HepG2 (cell line): ENCODE measurements around the gene MTHFSD. TPM values are rescaled to one million over a fixed set of nuclear protein-coding genes. Genes with fewer than 3 reads are reported as not detected.

ENCODE experiments used
- ATAC-seq: fragments of 200-7000 bp; cut with Tn5 transposase; 3 replicates; pipeline ENCODE4 v1.9.1; 2020; ENCODE audit warnings: mild to moderate bottlenecking, moderate library complexity
- BruUV-seq: library from RNA; stranded (reverse); fragments of 400-500 nt; replicated peaks from 2 replicates; lab custom pipeline; 2021; lab: Mats Ljungman, UMichigan
- CTCF ChIA-PET: fragments of 300-600 bp; formaldehyde crosslinking; extraction: SDS; loops from one replicate; lab custom pipeline; 2021; ENCODE audit warnings: low total read pairs, inconsistent platforms, low intra/inter-chr PET ratio; lab: Yijun Ruan, JAX
- POLR2A ChIA-PET: fragments of 350-600 bp; sonication (Branson Sonifier 250); formaldehyde crosslinking; loops from one replicate; lab custom pipeline; 2020; ENCODE audit warnings: antibody characterized with exemption, inconsistent platforms; lab: Yijun Ruan, JAX
- DNase-seq: peaks from one replicate; pipeline ENCODE4 v3.0.0-alpha.2; 2015; ENCODE audit warnings: low spot score
- FAIRE-seq: peaks from 3 replicates; lab custom pipeline; 2011; peaks lifted over from hg19 to GRCh38; lab: Jason Lieb, UNC
- H2AFZ ChIP-seq: one replicate; pipeline ENCODE4 v1.6.1; 2011; ENCODE audit warnings: low read length, inconsistent platforms
- H3K27ac ChIP-seq: fragments of 300-600 bp; 3 replicates; pipeline ENCODE4 v1.8.0; 2011; ENCODE audit warnings: mixed run types, mild to moderate bottlenecking, mixed read lengths, low read length, inconsistent platforms; ENCODE audit not compliant: insufficient read depth; ENCODE audit errors: extremely low read length
- H3K27me3 ChIP-seq, 2 experiments: fragments of 200-600 bp in 1 of 2; 2 replicates in 1 of 2; 3 replicates in 1 of 2; pipeline versions ENCODE4 v1.6.0 to v1.8.0; 2011; ENCODE audit warnings: low read length in 2 of 2, mild to moderate bottlenecking in 2 of 2, moderate library complexity in 2 of 2, inconsistent platforms in 1 of 2; ENCODE audit not compliant: insufficient read depth in 2 of 2, control insufficient read depth in 1 of 2
- H3K36me3 ChIP-seq, 2 experiments: fragments of 200-600 bp in 1 of 2; replicated peaks in 1 of 2; 2 replicates in 1 of 2; 3 replicates in 1 of 2; pipeline versions ENCODE4 v1.5.1 to v1.8.0; 2011; ENCODE audit warnings: low read length in 2 of 2, inconsistent platforms in 1 of 2; ENCODE audit not compliant: insufficient read depth in 2 of 2, control insufficient read depth in 1 of 2
- H3K4me1 ChIP-seq: 2 replicates; pipeline ENCODE4 v1.5.1; 2012; ENCODE audit warnings: low read length, inconsistent platforms; ENCODE audit not compliant: insufficient read depth
- H3K4me2 ChIP-seq: 2 replicates; pipeline ENCODE4 v1.6.0; 2011; ENCODE audit warnings: low read depth, low read length, inconsistent platforms
- H3K4me3 ChIP-seq, 3 experiments: fragments of 200-600 bp in 1 of 3; sonication (generic), shearing (Covaris generic) in 1 of 3; replicated peaks in 1 of 3; 2 replicates each; pipeline ENCODE4 v1.5.1; 2011 to 2016; ENCODE audit warnings: low read length in 3 of 3, inconsistent platforms in 2 of 3, low read depth in 2 of 3, mild to moderate bottlenecking in 2 of 3, control low read depth in 1 of 3, mixed read lengths in 1 of 3; ENCODE audit not compliant: insufficient read depth in 1 of 3
- H3K79me2 ChIP-seq: one replicate; pipeline ENCODE4 v1.6.1; 2011; ENCODE audit warnings: low read length, inconsistent platforms; ENCODE audit not compliant: insufficient read depth
- H3K9ac ChIP-seq: 2 replicates; pipeline ENCODE4 v1.6.0; 2011; ENCODE audit warnings: mild to moderate bottlenecking, low read depth, low read length, inconsistent platforms; ENCODE audit not compliant: insufficient read depth
- H3K9me3 ChIP-seq: 2 replicates; pipeline ENCODE4 v1.5.1; 2012; ENCODE audit warnings: mild to moderate bottlenecking, low read length
- H4K20me1 ChIP-seq: 2 replicates; pipeline ENCODE4 v1.6.0; 2011; ENCODE audit warnings: inconsistent platforms, mild to moderate bottlenecking, low read length, moderate library complexity; ENCODE audit not compliant: insufficient read depth
- AGO2 ChIP-seq: fragments of 200-400 bp; formaldehyde crosslinking; optimal IDR thresholded peaks from 2 replicates; pipeline ENCODE3; 2017; ENCODE audit warnings: mild to moderate bottlenecking, low read depth, low read length, moderate library complexity
- GABPA ChIP-seq, 2 experiments: IDR thresholded peaks; 2 replicates each; pipeline ENCODE4 v1.6.1; 2011 to 2016; ENCODE audit warnings: low read depth in 2 of 2, low read length in 1 of 2, missing biosample characterization in 1 of 2, missing genetic modification characterization in 1 of 2
- RBFOX2 ChIP-seq: fragments of 200-400 bp; formaldehyde crosslinking; IDR thresholded peaks from 2 replicates; pipeline ENCODE4 v1.6.1; 2017; ENCODE audit warnings: low read depth, mild to moderate bottlenecking, low read length
- TBX2 ChIP-seq: sonication (generic); formaldehyde crosslinking; IDR thresholded peaks from 2 replicates; pipeline ENCODE4 v1.5.0; 2020; ENCODE audit warnings: missing genetic modification reagents, mild to moderate bottlenecking, borderline replicate concordance
- ZNF768 ChIP-seq: sonication (generic); formaldehyde crosslinking; IDR thresholded peaks from 2 replicates; pipeline ENCODE4 v1.4.0; 2020; ENCODE audit warnings: missing genetic modification reagents
- whole genome bisulfite sequencing: methylation state at CpG from one replicate; pipeline ENCODE4 v1.1.6; 2017; ENCODE audit warnings: low lambda C conversion rate; 5-methylcytosine and 5-hydroxymethylcytosine counted together
- in situ Hi-C: cut with HindIII; loops from 2 replicates; pipeline ENCODE4 v1.10.0; 2017; ENCODE audit warnings: low pct_unique_long_range_greater_than_20kb; ENCODE audit not compliant: extremely low pct_ligation_motif_present
- intact Hi-C: fragments of 100-400 bp; cut with micrococcal nuclease; formaldehyde crosslinking; loops from one replicate; pipeline ENCODE4 v1.10.0; 2022; ENCODE audit not compliant: unreplicated experiment
- polyA plus RNA-seq, 8 experiments: library from polyadenylated mRNA; depleted of rRNA in 3 of 8; stranded (reverse) in 7 of 8; unstranded in 1 of 8; fragments of >200 nt; fragmentation: Illumina TruSeq in 4 of 8; extraction: Trizol in 4 of 8; gene quantifications; 2 replicates each; pipeline versions ENCODE4 v1.2.1 to v1.2.3, GENCODE V29; 2011 to 2016; ENCODE audit warnings: low read depth in 4 of 8, missing spikeins in 1 of 8, mixed read lengths in 1 of 8; ENCODE audit not compliant: insufficient read depth in 1 of 8
- total RNA-seq, 5 experiments: library from RNA; depleted of rRNA; stranded (reverse); fragments of >200 nt; fragmentation: Illumina TruSeq; extraction: Trizol; gene quantifications; 2 replicates each; pipeline ENCODE4 v1.2.3, GENCODE V29; 2016; ENCODE audit warnings: low read depth in 1 of 5
- TF ChIP-seq, protein P1 (sequence below): sonication (generic); formaldehyde crosslinking; IDR thresholded peaks from 2 replicates; pipeline ENCODE4 v1.9.0; 2021; ENCODE audit warnings: mild to moderate bottlenecking, missing genetic modification reagents
- TF ChIP-seq, protein P2 (sequence below): sonication (generic); formaldehyde crosslinking; IDR thresholded peaks from 2 replicates; pipeline ENCODE4 v1.4.0; 2020; ENCODE audit warnings: missing genetic modification reagents

MTHFSD gene
- total and polyA plus RNA-seq, 2 of the 13 experiments (the other 11 are each of a cell fraction or from before 2014, with no cell fraction given), result 14.2 to 16.3 TPM

DNA sequence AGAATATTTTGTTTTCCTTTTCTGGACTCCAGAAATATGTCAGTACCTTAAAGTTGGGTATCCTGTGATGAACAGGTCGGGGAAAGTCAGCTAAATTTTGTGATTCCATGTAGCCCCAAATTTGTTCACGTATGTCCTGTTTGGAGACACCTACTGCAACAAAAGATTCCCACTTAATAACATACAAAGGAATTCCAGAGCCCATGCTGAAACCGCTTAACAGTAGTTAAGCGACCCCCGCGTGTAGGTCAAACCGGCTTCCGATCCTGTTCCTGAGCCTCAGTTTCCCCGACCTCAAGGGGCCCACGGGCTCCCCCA, 477 bp downstream of the MTHFSD start (continued):
- TF ChIP-seq, protein P1, sequence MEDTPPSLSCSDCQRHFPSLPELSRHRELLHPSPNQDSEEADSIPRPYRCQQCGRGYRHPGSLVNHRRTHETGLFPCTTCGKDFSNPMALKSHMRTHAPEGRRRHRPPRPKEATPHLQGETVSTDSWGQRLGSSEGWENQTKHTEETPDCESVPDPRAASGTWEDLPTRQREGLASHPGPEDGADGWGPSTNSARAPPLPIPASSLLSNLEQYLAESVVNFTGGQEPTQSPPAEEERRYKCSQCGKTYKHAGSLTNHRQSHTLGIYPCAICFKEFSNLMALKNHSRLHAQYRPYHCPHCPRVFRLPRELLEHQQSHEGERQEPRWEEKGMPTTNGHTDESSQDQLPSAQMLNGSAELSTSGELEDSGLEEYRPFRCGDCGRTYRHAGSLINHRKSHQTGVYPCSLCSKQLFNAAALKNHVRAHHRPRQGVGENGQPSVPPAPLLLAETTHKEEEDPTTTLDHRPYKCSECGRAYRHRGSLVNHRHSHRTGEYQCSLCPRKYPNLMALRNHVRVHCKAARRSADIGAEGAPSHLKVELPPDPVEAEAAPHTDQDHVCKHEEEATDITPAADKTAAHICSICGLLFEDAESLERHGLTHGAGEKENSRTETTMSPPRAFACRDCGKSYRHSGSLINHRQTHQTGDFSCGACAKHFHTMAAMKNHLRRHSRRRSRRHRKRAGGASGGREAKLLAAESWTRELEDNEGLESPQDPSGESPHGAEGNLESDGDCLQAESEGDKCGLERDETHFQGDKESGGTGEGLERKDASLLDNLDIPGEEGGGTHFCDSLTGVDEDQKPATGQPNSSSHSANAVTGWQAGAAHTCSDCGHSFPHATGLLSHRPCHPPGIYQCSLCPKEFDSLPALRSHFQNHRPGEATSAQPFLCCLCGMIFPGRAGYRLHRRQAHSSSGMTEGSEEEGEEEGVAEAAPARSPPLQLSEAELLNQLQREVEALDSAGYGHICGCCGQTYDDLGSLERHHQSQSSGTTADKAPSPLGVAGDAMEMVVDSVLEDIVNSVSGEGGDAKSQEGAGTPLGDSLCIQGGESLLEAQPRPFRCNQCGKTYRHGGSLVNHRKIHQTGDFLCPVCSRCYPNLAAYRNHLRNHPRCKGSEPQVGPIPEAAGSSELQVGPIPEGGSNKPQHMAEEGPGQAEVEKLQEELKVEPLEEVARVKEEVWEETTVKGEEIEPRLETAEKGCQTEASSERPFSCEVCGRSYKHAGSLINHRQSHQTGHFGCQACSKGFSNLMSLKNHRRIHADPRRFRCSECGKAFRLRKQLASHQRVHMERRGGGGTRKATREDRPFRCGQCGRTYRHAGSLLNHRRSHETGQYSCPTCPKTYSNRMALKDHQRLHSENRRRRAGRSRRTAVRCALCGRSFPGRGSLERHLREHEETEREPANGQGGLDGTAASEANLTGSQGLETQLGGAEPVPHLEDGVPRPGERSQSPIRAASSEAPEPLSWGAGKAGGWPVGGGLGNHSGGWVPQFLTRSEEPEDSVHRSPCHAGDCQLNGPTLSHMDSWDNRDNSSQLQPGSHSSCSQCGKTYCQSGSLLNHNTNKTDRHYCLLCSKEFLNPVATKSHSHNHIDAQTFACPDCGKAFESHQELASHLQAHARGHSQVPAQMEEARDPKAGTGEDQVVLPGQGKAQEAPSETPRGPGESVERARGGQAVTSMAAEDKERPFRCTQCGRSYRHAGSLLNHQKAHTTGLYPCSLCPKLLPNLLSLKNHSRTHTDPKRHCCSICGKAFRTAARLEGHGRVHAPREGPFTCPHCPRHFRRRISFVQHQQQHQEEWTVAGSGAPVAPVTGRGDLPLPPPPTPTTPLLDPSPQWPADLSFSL (CRISPR knock-in tag), result no peak
- TF ChIP-seq, all 625 proteins: peak for 8

DNA sequence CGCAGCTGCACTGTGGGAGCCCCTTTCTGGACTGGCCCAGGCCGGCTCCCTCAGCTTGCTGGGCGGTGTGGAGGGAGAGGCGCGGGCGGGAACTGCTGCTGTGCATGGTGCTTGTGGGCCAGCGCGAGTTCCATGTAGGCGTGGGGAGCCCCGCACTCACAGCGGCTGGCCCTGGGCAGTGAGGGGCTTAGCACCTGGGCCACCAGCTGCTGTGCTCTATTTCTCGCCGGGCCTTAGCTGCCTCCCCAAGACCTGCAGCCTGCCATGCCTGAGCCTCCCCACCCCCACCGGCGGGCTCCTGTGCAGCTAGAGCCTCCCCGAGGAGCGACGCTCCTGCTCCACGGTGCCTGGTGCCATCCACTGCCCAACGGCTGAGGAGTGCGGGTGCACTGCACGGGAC, 1.7 kb downstream of the MTHFSD start:
- 97% methylated on average over 3 of the region's 22 CpGs for WGBS
- Histone ChIP-seq H3K4me2 (no peak overlapping the region), H3K36me3 (peaks cover 6 to 33% of the 10 kb centered on the region in 2 experiments), H2AFZ (no peak overlapping the region), H3K27ac (no peak overlapping the region), H3K27me3 (no peaks in the 10 kb centered on the region), H3K4me1 (peaks cover 15% of the 10 kb centered on the region), H3K4me3 (no peak overlapping the region), H3K9ac (no peak overlapping the region), H3K9me3 (no peaks in the 10 kb centered on the region), H3K79me2 (peaks cover 9% of the 10 kb centered on the region), H4K20me1 (no peaks in the 10 kb centered on the region)
- in situ Hi-C loops, result no loop called here
- TF ChIP-seq, protein P2, sequence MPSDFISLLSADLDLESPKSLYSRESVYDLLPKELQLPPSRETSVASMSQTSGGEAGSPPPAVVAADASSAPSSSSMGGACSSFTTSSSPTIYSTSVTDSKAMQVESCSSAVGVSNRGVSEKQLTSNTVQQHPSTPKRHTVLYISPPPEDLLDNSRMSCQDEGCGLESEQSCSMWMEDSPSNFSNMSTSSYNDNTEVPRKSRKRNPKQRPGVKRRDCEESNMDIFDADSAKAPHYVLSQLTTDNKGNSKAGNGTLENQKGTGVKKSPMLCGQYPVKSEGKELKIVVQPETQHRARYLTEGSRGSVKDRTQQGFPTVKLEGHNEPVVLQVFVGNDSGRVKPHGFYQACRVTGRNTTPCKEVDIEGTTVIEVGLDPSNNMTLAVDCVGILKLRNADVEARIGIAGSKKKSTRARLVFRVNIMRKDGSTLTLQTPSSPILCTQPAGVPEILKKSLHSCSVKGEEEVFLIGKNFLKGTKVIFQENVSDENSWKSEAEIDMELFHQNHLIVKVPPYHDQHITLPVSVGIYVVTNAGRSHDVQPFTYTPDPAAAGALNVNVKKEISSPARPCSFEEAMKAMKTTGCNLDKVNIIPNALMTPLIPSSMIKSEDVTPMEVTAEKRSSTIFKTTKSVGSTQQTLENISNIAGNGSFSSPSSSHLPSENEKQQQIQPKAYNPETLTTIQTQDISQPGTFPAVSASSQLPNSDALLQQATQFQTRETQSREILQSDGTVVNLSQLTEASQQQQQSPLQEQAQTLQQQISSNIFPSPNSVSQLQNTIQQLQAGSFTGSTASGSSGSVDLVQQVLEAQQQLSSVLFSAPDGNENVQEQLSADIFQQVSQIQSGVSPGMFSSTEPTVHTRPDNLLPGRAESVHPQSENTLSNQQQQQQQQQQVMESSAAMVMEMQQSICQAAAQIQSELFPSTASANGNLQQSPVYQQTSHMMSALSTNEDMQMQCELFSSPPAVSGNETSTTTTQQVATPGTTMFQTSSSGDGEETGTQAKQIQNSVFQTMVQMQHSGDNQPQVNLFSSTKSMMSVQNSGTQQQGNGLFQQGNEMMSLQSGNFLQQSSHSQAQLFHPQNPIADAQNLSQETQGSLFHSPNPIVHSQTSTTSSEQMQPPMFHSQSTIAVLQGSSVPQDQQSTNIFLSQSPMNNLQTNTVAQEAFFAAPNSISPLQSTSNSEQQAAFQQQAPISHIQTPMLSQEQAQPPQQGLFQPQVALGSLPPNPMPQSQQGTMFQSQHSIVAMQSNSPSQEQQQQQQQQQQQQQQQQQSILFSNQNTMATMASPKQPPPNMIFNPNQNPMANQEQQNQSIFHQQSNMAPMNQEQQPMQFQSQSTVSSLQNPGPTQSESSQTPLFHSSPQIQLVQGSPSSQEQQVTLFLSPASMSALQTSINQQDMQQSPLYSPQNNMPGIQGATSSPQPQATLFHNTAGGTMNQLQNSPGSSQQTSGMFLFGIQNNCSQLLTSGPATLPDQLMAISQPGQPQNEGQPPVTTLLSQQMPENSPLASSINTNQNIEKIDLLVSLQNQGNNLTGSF (CRISPR knock-in tag), result no peak
- TF ChIP-seq TBX2 (CRISPR knock-in tag) (no peak), RBFOX2 (peak; percentile 46), AGO2 (peak; percentile 54), GABPA (IDR thresholded peaks at IDR 0.05; ENCODE audit: low read depth, low read length) (no peak), GABPA (CRISPR knock-in tag; IDR thresholded peaks at IDR 0.05; ENCODE audit: low read depth) (no peak), ZNF768 (CRISPR knock-in tag) (0 out of 2 replicates have a peak, but pooled peaks have one; percentile 8)
- BruUV-seq, result no TSS peak
- ATAC-seq (no peak), DNase-seq (no peak), FAIRE-seq (no peak)
- POLR2A ChIA-PET, result no interaction called here
- CTCF ChIA-PET, result no interaction called here
- intact Hi-C loops, result no loop called here
